T-cell (primary cell): ENCODE measurements around the gene MACO1. TPM values are rescaled to one million over a fixed set of nuclear protein-coding genes. Genes with fewer than 3 reads are reported as not detected.

Experiments
- ATAC-seq, 4 experiments: fragments of 200-7000 bp in 3 of 4; fragments of 150-1000 bp in 1 of 4; cut with Tn5 transposase; replicated peaks in 1 of 4; 1 replicate in 3 of 4; 2 replicates in 1 of 4; pipeline ENCODE4 v1.10.0; 2021; ENCODE audit warnings: moderate library complexity in 3 of 4, mild to moderate bottlenecking in 2 of 4, moderate number of reproducible peaks in 1 of 4
- CTCF ChIA-PET, 2 donors: fragments of 300-600 bp; sonication (Branson Sonifier 250); formaldehyde crosslinking; loops; one replicate each; lab custom pipeline; 2022; ENCODE audit warnings: antibody characterized with exemption in 2 of 2; lab: Charles Lee
- POLR2A ChIA-PET, 2 donors: fragments of 300-600 bp; sonication (Branson Sonifier 250); formaldehyde crosslinking; loops; one replicate each; lab custom pipeline; 2022; ENCODE audit warnings: antibody characterized with exemption in 2 of 2; lab: Charles Lee
- DNase-seq, 35 experiments: peaks; one replicate each; pipeline versions ENCODE4 v3.0.0 to v3.0.0-alpha.2; 2013 to 2023
- H3K27ac ChIP-seq: one replicate; pipeline ENCODE4 v1.5.1; 2013; ENCODE audit warnings: low read length
- H3K27me3 ChIP-seq, 2 experiments: replicated peaks in 1 of 2; 1 replicate in 1 of 2; 2 replicates in 1 of 2; pipeline versions ENCODE4 v1.6.1 to v1.7.0; 2013; ENCODE audit warnings: low read length in 1 of 2, mixed read lengths in 1 of 2; ENCODE audit not compliant: control insufficient read depth in 2 of 2, insufficient read depth in 2 of 2; ENCODE audit errors: extremely low read depth in 1 of 2
- H3K36me3 ChIP-seq, 2 donors: 1 replicate in 1 of 2; 2 replicates in 1 of 2; pipeline versions ENCODE4 v1.6.1 to v1.7.0; 2013; ENCODE audit warnings: low read length in 1 of 2; ENCODE audit not compliant: control insufficient read depth in 2 of 2, insufficient read depth in 1 of 2; ENCODE audit errors: extremely low read depth in 1 of 2
- H3K4me1 ChIP-seq, 2 experiments: 1 replicate in 1 of 2; 2 replicates in 1 of 2; pipeline versions ENCODE4 v1.6.1 to v1.7.0; 2013; ENCODE audit warnings: low read length in 2 of 2, mixed read lengths in 1 of 2; ENCODE audit not compliant: insufficient read depth in 2 of 2, control insufficient read depth in 1 of 2; ENCODE audit errors: extremely low read depth in 1 of 2
- H3K4me3 ChIP-seq, 2 donors: 1 replicate in 1 of 2; 2 replicates in 1 of 2; pipeline versions ENCODE4 v1.5.1 to v1.7.0; 2013; ENCODE audit warnings: mild to moderate bottlenecking in 2 of 2, low read length in 1 of 2, moderate library complexity in 1 of 2; ENCODE audit not compliant: control insufficient read depth in 1 of 2; ENCODE audit errors: extremely low read depth in 1 of 2
- H3K9me3 ChIP-seq: 2 replicates; pipeline ENCODE4 v1.7.0; 2013
- H3K27ac Mint-ChIP-seq, 2 donors: one replicate each; pipeline ENCODE4 v1.8.0; 2020 to 2021; ENCODE audit warnings: mild to moderate bottlenecking in 2 of 2, mixed read lengths in 2 of 2
- H3K27me3 Mint-ChIP-seq, 2 donors: one replicate each; pipeline ENCODE4 v1.8.0; 2021 to 2022; ENCODE audit warnings: mixed read lengths in 2 of 2
- H3K36me3 Mint-ChIP-seq: one replicate; pipeline ENCODE4 v1.8.0; 2021; ENCODE audit warnings: mixed read lengths
- H3K4me1 Mint-ChIP-seq, 3 donors: one replicate each; pipeline ENCODE4 v1.8.0; 2020 to 2022; ENCODE audit warnings: mixed read lengths in 3 of 3, mild to moderate bottlenecking in 1 of 3
- H3K4me3 Mint-ChIP-seq, 3 donors: one replicate each; pipeline ENCODE4 v1.8.0; 2020 to 2022; ENCODE audit warnings: mild to moderate bottlenecking in 3 of 3, mixed read lengths in 3 of 3, moderate library complexity in 3 of 3
- H3K9me3 Mint-ChIP-seq, 3 donors: one replicate each; pipeline ENCODE4 v1.8.0; 2020 to 2022; ENCODE audit warnings: mixed read lengths in 3 of 3
- whole genome bisulfite sequencing: methylation state at CpG from one replicate; pipeline ENCODE4 v1.1.5; 2013; ENCODE audit warnings: missing lambda C conversion rate; ENCODE audit not compliant: insufficient coverage; 5-methylcytosine and 5-hydroxymethylcytosine counted together
- total RNA-seq, 35 experiments: library from RNA in 6 of 35; stranded (reverse) in 6 of 35; fragments of 120-200 nt in 1 of 35; gene quantifications; one replicate each; pipeline versions ENCODE4 v1.2.1 to v1.2.4 and lab custom pipeline; 2013 to 2026

Gene MACO1
- total RNA-seq, 5 donors from 2014 or later (not counting 1 experiment from before 2014, with no cell fraction given): 19.7 to 23.2 (median 21.5) TPM

GRCh38 chr1:25527226-25527846, 96.6 kb downstream of the MACO1 start:
- Mint-ChIP-seq H3K4me1 (peaks cover 0 to 4% (median under 1%) of the 10 kb centered on the region in 3 donors), H3K9me3 (peaks cover 0 to 5% (median 4%) of the 10 kb centered on the region in 3 donors), H3K27ac (no peak overlapping the region), H3K4me3 (no peak overlapping the region), H3K27me3 (peaks cover 0 to 1% of the 10 kb centered on the region in 2 donors), H3K36me3 (no peaks in the 10 kb centered on the region)
- Histone ChIP-seq H3K4me1 (peaks cover 0 to 2% of the 10 kb centered on the region in 2 experiments), H3K9me3 (no peaks in the 10 kb centered on the region), H3K27me3 (peaks cover 0 to 17% of the 10 kb centered on the region in 2 experiments), H3K36me3 (no peaks in the 10 kb centered on the region), H3K27ac (no peak overlapping the region), H3K4me3 (no peak overlapping the region)
- POLR2A ChIA-PET: interaction anchor here in 1 of 2 donors (0.5 kb wide), 1 partner anchor 34 kb away, joined by 4 read pairs; no protein-coding TSS in a partner anchor
- ATAC-seq (no peak), DNase-seq (no peak)
- CTCF ChIA-PET: interaction anchor here in 1 of 2 donors (0.7 kb wide), 1 partner anchor 11 kb away, joined by 3 read pairs; no protein-coding TSS in a partner anchor
- 85% methylated on average over 9 of the region's 12 CpGs for WGBS

DNA sequence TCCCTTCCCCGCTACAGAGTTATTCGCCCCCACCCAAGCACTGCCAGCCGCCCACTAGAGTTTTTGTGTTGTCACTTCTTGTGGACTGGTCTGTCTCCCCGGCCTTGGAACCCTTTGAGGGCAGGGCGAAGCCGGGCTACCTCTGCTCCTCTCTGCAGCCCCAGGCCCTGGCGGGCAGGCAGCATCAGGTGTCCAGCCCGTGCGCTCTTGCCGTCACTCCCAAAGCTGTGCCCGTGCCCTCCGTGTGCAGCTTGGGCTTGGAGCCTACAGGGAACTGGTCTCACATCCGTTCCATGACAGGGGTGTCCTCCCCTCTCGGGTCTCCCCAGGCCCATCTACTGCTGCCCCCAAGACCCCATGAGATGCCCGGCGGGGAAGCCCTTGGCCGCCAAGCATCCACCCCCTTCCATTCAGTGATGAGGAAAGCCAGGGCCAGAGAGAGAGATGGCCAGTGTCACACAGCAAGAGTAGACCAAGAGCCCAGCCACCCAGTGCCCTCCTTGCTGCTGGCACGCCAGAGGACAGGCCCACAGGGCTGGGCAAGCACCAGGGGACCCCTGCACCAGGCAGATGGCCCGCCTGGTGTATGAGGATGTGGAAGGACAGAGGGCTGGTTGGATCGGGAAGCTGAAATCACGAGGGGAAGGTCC, 97.4 kb downstream of the MACO1 start:
- peaks cover 0 to 1% of the 10 kb centered on the region in 2 donors for H3K27me3 Mint-ChIP-seq
- POLR2A ChIA-PET: no interaction called here
- H3K27me3 ChIP-seq: peaks cover 0 to 17% of the 10 kb centered on the region in 2 experiments
- no peak for ATAC-seq
- no peaks in the 10 kb centered on the region for H3K9me3 ChIP-seq
- CTCF ChIA-PET: interaction anchor here in 1 of 2 donors (0.6 kb wide), 1 partner anchor 329 kb away, joined by 5 read pairs; no protein-coding TSS in a partner anchor
- H3K4me3 ChIP-seq: no peak overlapping the region
- H3K36me3 ChIP-seq: no peaks in the 10 kb centered on the region
- no peak overlapping the region for H3K27ac Mint-ChIP-seq
- H3K4me1 ChIP-seq: peaks cover 0 to 2% of the 10 kb centered on the region in 2 experiments
- WGBS: 92% methylated on average over 18 of the region's 21 CpGs
- no peak for DNase-seq
- H3K36me3 Mint-ChIP-seq: no peaks in the 10 kb centered on the region
- no peak overlapping the region for H3K4me3 Mint-ChIP-seq
- H3K9me3 Mint-ChIP-seq: peaks cover 0 to 5% (median 4%) of the 10 kb centered on the region in 3 donors
- no peak overlapping the region for H3K27ac ChIP-seq
- peaks cover 0 to 5% (median 4%) of the 10 kb centered on the region in 3 donors for H3K4me1 Mint-ChIP-seq

DNA sequence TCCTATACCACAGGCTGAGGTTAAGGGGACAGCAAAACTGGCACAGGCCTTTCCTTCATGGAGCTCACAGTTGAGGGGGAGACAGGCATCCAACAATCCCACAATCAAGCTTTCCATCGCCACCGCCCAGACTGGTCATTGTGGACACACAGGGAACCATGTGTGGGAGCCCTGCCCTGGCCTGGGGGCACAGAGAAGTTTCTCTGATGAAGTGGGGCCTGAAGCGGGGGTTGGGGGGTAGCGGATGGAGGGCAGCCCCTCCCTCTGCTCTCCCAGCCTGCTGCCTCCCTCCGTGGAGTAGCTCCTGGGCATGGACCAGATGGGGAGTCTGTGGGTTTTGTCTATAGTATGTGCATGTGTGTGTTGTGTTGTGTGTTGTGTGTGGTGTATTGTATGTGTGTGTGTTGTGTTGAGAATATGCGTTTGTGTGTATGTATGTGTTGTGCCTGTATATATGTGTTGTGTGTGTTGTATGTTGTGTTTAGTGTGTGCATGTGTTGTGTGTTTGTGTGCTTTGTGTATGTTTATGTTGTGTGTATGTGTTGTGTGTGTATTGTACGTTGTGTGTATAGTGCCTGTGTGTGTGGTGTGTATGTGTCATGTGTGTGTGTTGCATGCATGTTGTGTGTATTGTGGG, 98.3 kb downstream of the MACO1 start:
- WGBS: 100% methylated on average over 3 of the region's 7 CpGs
- DNase-seq: no peak
- Mint-ChIP-seq H3K4me3 (no peak overlapping the region), H3K36me3 (no peaks in the 10 kb centered on the region), H3K9me3 (peaks cover 0 to 5% (median 4%) of the 10 kb centered on the region in 3 donors), H3K27ac (no peak overlapping the region), H3K27me3 (peaks cover 0 to 1% of the 10 kb centered on the region in 2 donors), H3K4me1 (peaks cover 0 to 5% (median 4%) of the 10 kb centered on the region in 3 donors)
- ChIA-PET CTCF (interaction anchor here in 1 of 2 donors (0.6 kb wide), 1 partner anchor 328 kb away, joined by 5 read pairs; no protein-coding TSS in a partner anchor), POLR2A (interaction anchor here in 1 of 2 donors (0.5 kb wide), 1 partner anchor 288 kb away, joined by 6 read pairs; no protein-coding TSS in a partner anchor)
- no peak overlapping the region for H3K4me3 ChIP-seq
- no peak for ATAC-seq
- H3K36me3 ChIP-seq: no peaks in the 10 kb centered on the region
- no peak overlapping the region for H3K27ac ChIP-seq
- peaks cover 0 to 17% of the 10 kb centered on the region in 2 experiments for H3K27me3 ChIP-seq
- H3K4me1 ChIP-seq: peaks cover 0 to 2% of the 10 kb centered on the region in 2 experiments
- no peaks in the 10 kb centered on the region for H3K9me3 ChIP-seq

- WGBS: 92% methylated on average over 8 of the region's 18 CpGs
- Histone ChIP-seq H3K27ac (no peak overlapping the region), H3K4me3 (no peak overlapping the region), H3K36me3 (no peaks in the 10 kb centered on the region), H3K4me1 (peaks cover 0 to 2% of the 10 kb centered on the region in 2 experiments), H3K27me3 (peaks cover 0 to 13% of the 10 kb centered on the region in 2 experiments), H3K9me3 (no peaks in the 10 kb centered on the region)
- Mint-ChIP-seq H3K27me3 (peaks cover 0 to 1% of the 10 kb centered on the region in 2 donors), H3K27ac (no peak overlapping the region), H3K4me3 (no peak overlapping the region), H3K4me1 (peaks cover 0 to 5% (median 4%) of the 10 kb centered on the region in 3 donors), H3K9me3 (peaks cover 0 to 5% (median 4%) of the 10 kb centered on the region in 3 donors), H3K36me3 (no peaks in the 10 kb centered on the region)
- ChIA-PET POLR2A (no interaction called here), CTCF (no interaction called here)
- no peak for ATAC-seq
- no peak for DNase-seq
Measured at GRCh38 chr1:25529518-25530185, 99.0 kb downstream of the MACO1 start.

DNA sequence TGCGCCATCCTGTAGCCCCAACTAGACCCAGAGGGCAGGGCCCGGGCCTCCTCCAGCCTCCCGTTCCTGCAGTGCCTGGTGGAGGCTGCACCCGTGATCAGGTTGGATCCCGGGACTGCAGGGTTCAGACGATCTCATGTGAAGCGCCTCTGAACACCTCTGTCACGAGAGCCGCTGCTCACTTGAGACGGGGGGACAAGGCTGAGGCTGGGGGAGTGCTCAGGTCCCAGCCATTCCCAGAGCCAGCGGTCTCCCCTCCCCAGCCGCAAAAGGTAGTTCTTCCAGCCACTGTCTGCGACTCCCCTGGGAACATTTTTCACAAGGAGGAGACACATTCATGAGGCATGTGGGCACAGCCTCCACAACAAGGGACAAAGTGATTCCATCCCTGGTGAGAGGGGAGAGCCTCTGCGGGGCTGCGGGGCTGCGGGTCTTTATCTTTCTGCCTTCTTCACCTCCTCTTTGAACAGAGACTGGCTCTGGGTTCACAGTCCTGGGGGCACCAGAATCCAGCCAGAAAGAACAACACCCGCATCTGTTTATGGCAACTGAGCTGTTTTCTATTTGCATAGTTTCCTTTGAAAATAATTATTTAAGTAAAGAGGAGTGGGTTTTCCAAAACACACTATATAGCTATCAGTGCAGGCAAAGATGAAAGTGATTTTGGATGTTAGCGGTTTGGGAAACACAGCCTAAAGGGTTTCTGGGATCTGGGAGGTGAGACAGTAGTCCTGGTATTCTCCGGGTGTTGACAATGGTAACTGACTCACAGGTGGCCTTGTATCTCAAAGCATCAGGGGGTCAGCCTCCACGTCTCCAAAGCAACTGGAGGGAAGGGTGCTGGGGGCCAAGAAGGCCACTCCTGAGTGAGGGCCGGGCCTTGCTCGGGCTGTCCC, 99.7 kb downstream of the MACO1 start:
- no peak overlapping the region for H3K4me3 Mint-ChIP-seq
- 88% methylated on average over 15 of the region's 22 CpGs for WGBS
- H3K4me3 ChIP-seq: no peak overlapping the region
- H3K9me3 Mint-ChIP-seq: peaks cover 0 to 1% (median 1%) of the 10 kb centered on the region in 3 donors
- peaks cover 0 to 13% of the 10 kb centered on the region in 2 experiments for H3K27me3 ChIP-seq
- no peak for DNase-seq
- H3K36me3 ChIP-seq: no peaks in the 10 kb centered on the region
- POLR2A ChIA-PET: interaction anchor here in 1 of 2 donors (0.5 kb wide), 1 partner anchor 1266 kb away, joined by 6 read pairs; no protein-coding TSS in a partner anchor
- no peaks in the 10 kb centered on the region for H3K36me3 Mint-ChIP-seq
- no peaks in the 10 kb centered on the region for H3K9me3 ChIP-seq
- H3K27ac Mint-ChIP-seq: no peak overlapping the region
- CTCF ChIA-PET: no interaction called here
- no peak overlapping the region for H3K27ac ChIP-seq
- no peak for ATAC-seq
- H3K4me1 Mint-ChIP-seq: peaks cover 0 to 5% (median 2%) of the 10 kb centered on the region in 3 donors
- H3K27me3 Mint-ChIP-seq: no peaks in the 10 kb centered on the region
- H3K4me1 ChIP-seq: peaks cover 0 to 2% of the 10 kb centered on the region in 2 experiments
